SU-DHL-6 (cell line): Measurements from ENCODE around the gene KCP.

Experiments used
- H2AFZ ChIP-seq: fragments of 200-600 bp; sonication (generic); 2 replicates; pipeline ENCODE4 v1.6.1; 2014; ENCODE audit warnings: low read depth, mild to moderate bottlenecking, moderate library complexity, mixed read lengths, antibody characterized with exemption, low read length; ENCODE audit not compliant: severe bottlenecking
- H3F3A ChIP-seq: fragments of 200-600 bp; shearing (Covaris generic); 2 replicates; pipeline ENCODE4 v1.6.0; 2016; ENCODE audit warnings: antibody characterized with exemption, mild to moderate bottlenecking; ENCODE audit not compliant: insufficient read depth
- H3K27ac ChIP-seq: fragments of 200-600 bp; sonication (generic); 2 replicates; pipeline ENCODE4 v1.5.1; 2016; ENCODE audit warnings: low read depth, mild to moderate bottlenecking, low read length, moderate library complexity, mixed read lengths
- H3K27me3 ChIP-seq: fragments of 200-600 bp; sonication (generic), shearing (Covaris generic); 2 replicates; pipeline ENCODE4 v1.6.0; 2014; ENCODE audit warnings: mild to moderate bottlenecking, low read length
- H3K36me3 ChIP-seq: fragments of 200-600 bp; sonication (generic); 2 replicates; pipeline ENCODE4 v1.6.1; 2014; ENCODE audit warnings: mild to moderate bottlenecking, low read length, mixed read lengths
- H3K4me2 ChIP-seq: fragments of 300-600, 200-600 bp; shearing (Covaris generic), sonication (generic); 2 replicates; pipeline ENCODE4 v1.6.0; 2014; ENCODE audit warnings: low read length, low read depth, mild to moderate bottlenecking; ENCODE audit not compliant: poor library complexity, severe bottlenecking
- H3K4me3 ChIP-seq: fragments of 200-600 bp; sonication (generic); 2 replicates; pipeline ENCODE4 v1.5.1; 2014; ENCODE audit warnings: antibody characterized with exemption, low read length, mild to moderate bottlenecking, mixed read lengths; ENCODE audit not compliant: insufficient read depth, poor library complexity, severe bottlenecking
- H3K79me2 ChIP-seq: fragments of 200-600 bp; sonication (generic); 2 replicates; pipeline ENCODE4 v1.6.1; 2014; ENCODE audit warnings: mild to moderate bottlenecking, low read length, moderate library complexity; ENCODE audit not compliant: insufficient read depth
- H3K9ac ChIP-seq: fragments of 200-600 bp; sonication (generic); 2 replicates; pipeline ENCODE4 v1.7.0; 2014; ENCODE audit warnings: mild to moderate bottlenecking, low read length
- H3K9me2 ChIP-seq: fragments of 200-600 bp; sonication (generic); replicated peaks from 2 replicates; pipeline ENCODE4 v1.6.1; 2014; ENCODE audit warnings: low read length; ENCODE audit not compliant: insufficient read depth
- H3K9me3 ChIP-seq: fragments of 200-600 bp; sonication (generic); 2 replicates; pipeline ENCODE4 v1.6.1; 2014; ENCODE audit warnings: low read length, mixed read lengths; ENCODE audit not compliant: insufficient read depth
- H4K20me1 ChIP-seq: fragments of 200-600 bp; sonication (generic); 2 replicates; pipeline ENCODE4 v1.6.1; 2014; ENCODE audit warnings: low read depth, mild to moderate bottlenecking, antibody characterized with exemption, low read length, moderate library complexity, mixed read lengths
- EZH2phosphoT487 ChIP-seq: fragments of 200-600 bp; sonication (generic), shearing (Covaris generic); conservative IDR thresholded peaks from 2 replicates; pipeline ENCODE4 v1.6.1; 2018; ENCODE audit warnings: mild to moderate bottlenecking, antibody characterized with exemption, low read length, moderate library complexity, mixed read lengths
- TF ChIP-seq, protein P1 (sequence below): fragments of 200-600 bp; sonication (generic); IDR thresholded peaks from one replicate; pipeline ENCODE4 v1.5.1; 2017; ENCODE audit warnings: antibody characterized with exemption, mild to moderate bottlenecking, low read length, moderate library complexity; ENCODE audit not compliant: insufficient read depth, poor library complexity, severe bottlenecking

The KCP gene

DNA sequence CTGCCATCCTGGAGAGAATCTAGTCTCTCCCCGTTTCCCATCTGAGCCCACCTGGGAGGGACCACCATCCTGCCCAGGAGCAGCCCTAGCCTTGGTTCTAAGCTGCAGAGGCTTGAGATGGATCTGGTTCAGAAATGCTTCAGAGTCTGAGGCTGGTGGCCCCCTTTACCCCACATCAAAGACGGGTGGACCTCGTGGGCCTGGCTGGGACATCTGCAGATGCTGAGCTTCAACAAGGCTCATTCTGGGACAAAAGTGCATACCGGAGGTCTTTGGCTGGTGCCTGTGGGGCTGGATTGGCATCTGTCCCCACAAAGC lies 22.3 kb upstream of the KCP start:
- Histone ChIP-seq H3K4me3 (no peak overlapping the region), H3F3A (no peaks in the 10 kb centered on the region), H4K20me1 (no peaks in the 10 kb centered on the region), H3K4me2 (no peak overlapping the region), H3K9me3 (no peaks in the 10 kb centered on the region), H3K27me3 (no peaks in the 10 kb centered on the region), H3K9ac (no peak overlapping the region), H2AFZ (no peak overlapping the region), H3K9me2 (no peaks in the 10 kb centered on the region), H3K79me2 (no peaks in the 10 kb centered on the region), H3K36me3 (no peaks in the 10 kb centered on the region), H3K27ac (no peak overlapping the region)
- TF ChIP-seq, protein P1, sequence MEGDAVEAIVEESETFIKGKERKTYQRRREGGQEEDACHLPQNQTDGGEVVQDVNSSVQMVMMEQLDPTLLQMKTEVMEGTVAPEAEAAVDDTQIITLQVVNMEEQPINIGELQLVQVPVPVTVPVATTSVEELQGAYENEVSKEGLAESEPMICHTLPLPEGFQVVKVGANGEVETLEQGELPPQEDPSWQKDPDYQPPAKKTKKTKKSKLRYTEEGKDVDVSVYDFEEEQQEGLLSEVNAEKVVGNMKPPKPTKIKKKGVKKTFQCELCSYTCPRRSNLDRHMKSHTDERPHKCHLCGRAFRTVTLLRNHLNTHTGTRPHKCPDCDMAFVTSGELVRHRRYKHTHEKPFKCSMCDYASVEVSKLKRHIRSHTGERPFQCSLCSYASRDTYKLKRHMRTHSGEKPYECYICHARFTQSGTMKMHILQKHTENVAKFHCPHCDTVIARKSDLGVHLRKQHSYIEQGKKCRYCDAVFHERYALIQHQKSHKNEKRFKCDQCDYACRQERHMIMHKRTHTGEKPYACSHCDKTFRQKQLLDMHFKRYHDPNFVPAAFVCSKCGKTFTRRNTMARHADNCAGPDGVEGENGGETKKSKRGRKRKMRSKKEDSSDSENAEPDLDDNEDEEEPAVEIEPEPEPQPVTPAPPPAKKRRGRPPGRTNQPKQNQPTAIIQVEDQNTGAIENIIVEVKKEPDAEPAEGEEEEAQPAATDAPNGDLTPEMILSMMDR = no peak
- TF ChIP-seq EZH2phosphoT487 = no peak

DNA sequence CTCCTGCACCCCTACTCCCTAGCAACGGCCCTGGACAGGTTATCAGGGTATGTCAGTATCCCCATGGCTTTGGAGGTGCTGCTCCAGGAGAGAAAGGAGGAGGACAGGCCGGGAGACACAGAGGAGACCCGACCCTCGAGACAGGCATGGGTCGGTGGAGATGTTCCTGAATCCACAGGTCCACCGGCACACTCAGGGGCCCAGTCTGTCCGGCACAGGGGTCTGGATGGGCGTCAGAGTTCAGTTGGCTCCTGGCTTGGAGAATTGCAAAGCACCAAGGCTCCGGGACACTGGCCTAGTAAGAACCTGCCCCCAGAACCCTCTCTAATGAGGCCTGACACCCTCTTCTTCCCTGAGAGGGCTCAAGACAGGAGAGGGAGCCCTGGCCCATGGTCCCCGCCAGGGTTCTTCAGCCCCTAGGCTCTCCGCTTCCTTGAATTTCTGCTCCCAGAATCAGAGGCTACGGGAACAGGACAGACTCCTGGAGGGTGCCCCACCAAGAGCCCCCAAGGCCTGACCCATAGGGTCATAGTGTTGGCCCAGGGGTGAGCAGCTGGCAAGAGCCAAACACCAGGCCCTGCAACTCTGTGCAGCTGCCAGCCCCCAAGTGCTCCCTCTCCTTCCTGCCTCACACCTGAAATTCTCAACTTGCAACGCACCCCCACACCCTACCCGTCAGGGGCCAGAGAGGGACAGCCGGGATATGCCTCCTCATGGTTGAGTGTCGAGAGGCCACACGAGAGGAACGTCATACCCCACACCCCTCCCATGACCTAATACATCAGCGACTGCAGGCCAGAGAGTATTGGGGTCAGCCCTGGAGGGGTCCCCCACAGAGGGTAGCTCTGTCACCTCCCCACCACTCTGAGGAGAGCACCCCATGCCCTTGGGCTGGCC lies 21.7 kb upstream of the KCP start:
- Histone ChIP-seq H3K9me3 (no peaks in the 10 kb centered on the region), H3K79me2 (no peaks in the 10 kb centered on the region), H3F3A (no peaks in the 10 kb centered on the region), H2AFZ (no peak overlapping the region), H3K36me3 (no peaks in the 10 kb centered on the region), H3K4me3 (no peak overlapping the region), H3K27ac (no peak overlapping the region), H3K27me3 (no peaks in the 10 kb centered on the region), H3K9ac (no peak overlapping the region), H3K9me2 (no peaks in the 10 kb centered on the region), H4K20me1 (no peaks in the 10 kb centered on the region), H3K4me2 (no peak overlapping the region)
- TF ChIP-seq, protein P1 = no peak
- no peak for TF ChIP-seq EZH2phosphoT487

DNA sequence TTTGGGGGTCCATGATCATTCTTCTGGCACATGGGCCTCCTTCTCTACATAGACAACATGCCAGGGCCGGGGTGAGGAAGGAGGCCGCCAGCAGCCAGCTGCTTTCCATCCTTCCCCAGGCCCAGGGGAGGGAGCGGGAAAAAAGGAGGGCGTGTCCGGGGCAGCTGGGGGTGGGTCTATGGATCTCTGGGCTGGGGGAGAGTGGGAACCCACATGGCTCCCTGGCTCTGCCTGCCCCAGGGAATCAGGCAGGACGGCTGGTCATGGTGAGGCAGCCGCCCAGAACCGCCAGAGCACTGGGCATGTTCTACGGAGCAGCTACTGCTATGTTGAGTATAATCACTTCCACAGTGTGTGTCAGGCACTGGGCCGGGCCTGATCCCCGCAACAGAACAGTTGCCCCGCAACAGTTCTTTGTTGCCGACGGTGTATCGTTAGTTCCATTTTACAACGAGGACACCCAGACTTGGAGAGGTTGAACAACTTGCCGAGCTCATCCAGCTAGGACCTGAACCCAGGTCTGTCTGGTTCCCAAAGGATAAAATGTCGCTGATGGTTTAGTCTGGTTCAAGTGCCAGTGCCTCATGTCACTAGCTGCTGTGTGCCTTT lies 20.8 kb upstream of the KCP start:
- Histone ChIP-seq H3K9me3 (no peaks in the 10 kb centered on the region), H3K27me3 (no peaks in the 10 kb centered on the region), H3K9ac (no peak overlapping the region), H3K36me3 (no peaks in the 10 kb centered on the region), H2AFZ (no peak overlapping the region), H3K27ac (no peak overlapping the region), H3K4me3 (no peak overlapping the region), H3K4me2 (no peak overlapping the region), H4K20me1 (no peaks in the 10 kb centered on the region), H3K9me2 (no peaks in the 10 kb centered on the region), H3K79me2 (no peaks in the 10 kb centered on the region), H3F3A (no peaks in the 10 kb centered on the region)
- TF ChIP-seq, protein P1 = no peak
